Activated gamma-delta T cell treated with Interleukin-2 at 50 U/mL for 16 hours (primary cell): ENCODE data around the gene LAMB2.
A peak's percentile ranks its signal among the peaks of the same experiment; 100 is the strongest.

Experiments
- DNase-seq: peaks from one replicate; pipeline ENCODE4 v3.0.0-alpha.2; 2020

LAMB2 gene

GRCh38 chr3:49161197-49161596, 28.3 kb upstream of the LAMB2 start:
- no peak for DNase-seq

DNA sequence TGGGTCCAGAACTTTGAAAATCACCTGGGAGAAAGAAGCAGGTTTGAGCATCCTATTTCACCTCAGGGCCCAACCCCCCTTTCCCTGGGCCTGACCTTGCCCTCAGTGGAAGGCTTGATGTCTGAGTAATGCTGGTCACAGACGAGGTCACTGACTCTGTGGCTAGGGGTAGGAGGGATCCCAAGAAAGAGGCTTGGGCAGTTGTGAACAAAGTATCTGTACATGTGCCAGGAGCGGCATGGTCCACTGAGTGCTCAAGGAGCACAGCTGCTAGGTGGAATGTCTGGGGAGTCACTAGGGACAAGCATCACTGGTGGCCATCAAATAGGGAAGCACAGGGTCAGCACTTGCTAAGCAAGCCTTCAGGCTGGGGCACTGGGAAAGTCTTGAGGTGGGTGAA, 25.9 kb upstream of the LAMB2 start:
- no peak for DNase-seq

DNA sequence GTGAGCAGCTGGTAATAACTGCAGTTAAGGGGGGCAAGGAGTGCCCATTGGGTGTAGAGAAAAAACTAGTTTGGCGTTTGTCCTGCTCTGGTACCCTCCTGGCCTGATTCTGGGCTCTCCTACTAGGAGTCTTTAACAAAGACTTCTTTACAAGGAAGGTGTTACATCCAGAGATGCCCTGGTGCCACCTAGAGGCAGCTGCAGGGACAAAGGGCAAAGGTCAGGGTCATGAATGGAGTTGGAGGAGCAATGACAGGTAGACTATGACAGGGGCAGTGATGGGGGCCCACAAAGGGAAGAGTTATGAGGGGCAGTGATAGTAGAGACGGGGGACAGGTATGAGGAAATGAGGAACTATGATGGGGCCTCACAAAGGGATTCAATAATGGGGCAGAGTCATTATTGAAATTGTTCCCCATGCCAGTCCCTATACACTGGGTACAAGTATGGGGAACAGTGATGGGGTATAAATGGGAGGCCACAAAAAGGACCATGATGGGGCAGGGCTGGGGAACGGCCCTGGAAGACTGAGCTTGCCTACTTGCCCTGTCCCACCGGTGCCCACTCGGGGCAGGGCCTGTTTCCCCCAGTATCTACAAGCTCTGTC, 25.4 kb upstream of the LAMB2 start:
- peak; percentile 57 for DNase-seq

GRCh38 chr3:49157289-49157688, 24.4 kb upstream of the LAMB2 start:
- DNase-seq = no peak

DNA sequence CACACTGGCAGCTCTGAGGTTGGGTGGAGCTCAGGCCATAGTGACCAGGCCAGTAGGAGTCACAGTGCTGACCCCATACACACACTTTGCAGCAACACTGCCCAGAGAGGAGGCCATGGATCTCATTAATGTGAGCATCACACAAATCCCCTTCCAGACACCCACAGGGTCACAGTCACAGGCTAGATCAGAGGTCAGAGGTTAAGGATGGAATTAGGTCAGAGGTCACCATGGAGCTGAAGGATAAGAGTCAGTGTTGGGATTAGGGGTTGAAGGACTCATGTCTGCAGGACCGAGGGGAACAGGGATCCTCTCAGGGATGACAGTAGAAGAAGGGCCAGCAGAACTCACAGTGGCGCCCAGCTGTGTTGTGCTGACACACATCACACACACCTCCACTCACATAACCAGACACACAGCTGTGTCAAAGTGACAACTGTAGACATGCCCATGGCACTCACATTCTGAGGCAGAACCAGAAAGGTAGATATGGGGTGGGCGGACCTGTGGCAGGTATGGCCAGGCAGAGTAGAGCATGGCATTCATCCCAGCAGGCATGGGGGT, 20.6 kb upstream of the LAMB2 start:
- no peak for DNase-seq

DNA sequence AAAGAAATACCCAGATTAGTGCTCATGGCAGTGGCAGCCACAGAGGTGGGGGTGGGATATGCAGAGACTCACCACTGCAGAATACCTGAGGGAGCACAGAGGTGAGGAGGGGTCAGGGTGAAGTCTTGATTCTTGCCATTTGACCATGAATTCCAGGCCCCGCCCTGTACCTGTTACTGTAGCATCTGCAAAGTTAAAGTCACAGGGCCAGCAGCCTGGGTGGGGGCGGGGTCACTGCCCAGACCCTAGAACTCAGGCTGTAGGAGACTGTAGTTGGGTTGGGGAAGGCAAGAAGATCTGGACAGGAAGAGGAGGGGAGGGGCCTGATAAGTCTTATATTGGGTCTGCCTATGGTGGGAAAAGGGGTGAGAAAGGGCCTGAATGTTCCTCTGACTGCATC, 18.8 kb upstream of the LAMB2 start:
- DNase-seq = no peak

DNA sequence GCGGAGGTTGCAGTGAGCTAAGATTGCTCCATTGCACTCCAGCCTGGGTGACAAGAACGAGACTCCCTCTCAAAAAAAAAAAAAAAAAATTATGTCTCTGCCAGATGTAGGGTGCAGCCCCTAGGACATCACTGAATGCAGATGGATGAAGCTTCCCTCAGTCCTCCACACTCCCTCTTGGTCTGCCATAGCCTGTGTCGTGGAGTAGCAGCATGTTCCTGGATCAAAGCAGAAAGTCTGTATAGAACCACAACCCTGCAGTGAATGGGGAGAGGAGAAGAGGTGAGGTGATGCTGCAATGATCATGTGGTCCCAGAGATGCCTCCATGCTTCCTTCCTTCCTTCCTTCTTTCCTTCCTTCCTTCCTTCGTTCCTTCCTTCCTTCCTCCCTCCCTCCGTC, 15.3 kb upstream of the LAMB2 start:
- no peak for DNase-seq

DNA sequence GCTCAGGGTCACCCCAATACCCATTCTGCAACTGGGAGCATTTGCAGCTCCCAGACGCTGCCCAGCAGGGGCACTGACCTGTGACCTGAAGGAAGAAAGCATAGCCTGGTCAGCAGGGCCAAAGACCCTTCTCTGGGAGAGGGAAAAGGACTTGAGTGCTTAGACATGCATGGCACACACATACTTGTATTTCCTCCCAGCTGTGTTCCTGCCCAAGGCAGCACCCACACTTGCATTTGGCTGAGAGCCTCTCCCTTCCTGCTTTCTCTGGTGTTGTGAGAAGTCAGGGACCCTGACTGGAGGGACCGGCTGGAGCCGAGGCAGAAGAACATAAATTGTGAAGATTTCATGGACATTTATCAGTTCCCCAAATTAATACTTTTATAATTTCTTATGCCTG, 7.2 kb upstream of the LAMB2 start:
- no peak for DNase-seq

DNA sequence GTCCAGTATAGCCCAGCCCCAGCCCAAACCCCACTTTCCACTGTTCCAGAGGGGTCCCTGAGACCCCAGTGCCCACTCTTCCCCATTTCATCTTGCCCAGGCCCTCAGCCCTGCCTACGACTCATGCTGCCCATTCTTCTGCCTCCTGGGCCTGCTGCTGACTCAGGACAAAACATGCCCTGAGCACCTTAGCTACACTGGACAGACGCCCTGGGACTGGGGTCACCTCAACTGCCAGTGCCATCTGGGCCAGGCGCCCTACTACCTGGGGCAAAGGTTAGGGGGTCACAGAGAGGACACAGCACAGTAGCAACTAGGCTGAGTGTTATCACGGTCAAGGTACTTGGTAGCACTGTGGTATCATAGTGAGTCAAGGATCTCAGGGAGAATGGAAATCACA, 2.6 kb upstream of the LAMB2 start:
- DNase-seq = no peak

DNA sequence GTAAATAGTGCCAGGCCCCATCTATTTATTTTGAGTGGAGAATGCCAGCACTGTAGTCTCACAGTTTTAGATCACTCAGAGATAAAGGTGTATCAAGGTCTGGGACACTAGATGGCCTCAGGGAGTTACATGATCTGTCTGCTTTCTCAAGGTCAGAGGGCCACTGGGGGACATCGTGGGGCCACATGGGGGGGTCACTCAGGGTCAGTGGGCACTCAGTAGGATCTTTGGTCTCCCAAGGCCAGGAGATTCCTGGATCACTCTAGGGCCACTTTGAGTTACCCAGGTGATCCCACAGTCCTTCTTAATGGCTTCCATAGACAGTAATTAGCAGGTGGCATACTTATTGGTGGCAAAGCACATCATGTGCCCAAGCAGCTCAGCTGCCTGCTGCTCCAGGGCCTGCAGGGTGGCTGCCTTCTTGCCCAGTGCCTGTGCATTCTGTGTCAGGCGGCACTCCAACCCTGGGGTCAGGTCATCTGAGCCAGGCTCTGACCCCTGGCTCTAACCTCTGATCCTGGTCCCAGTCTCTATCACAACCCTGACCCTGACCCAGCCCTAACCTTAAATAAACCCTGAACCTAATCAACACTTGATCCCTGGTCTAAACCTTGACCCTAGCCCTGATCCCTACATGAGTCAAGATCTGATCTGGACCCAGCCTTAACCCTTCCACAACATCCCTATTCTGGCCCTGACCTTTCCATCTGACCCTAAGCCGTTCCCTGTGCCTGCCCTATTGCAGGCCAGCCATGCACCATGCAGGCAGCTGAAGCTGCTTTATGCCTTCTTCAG, 1.8 kb upstream of the LAMB2 start:
- DNase-seq = no peak

- DNase-seq = no peak
Measured at GRCh38 chr3:49133226-49133951, 539 bp upstream of the LAMB2 start.

- no peak for DNase-seq
Measured at GRCh38 chr3:49132073-49132436, 795 bp downstream of the LAMB2 start.

- DNase-seq = no peak
Measured at GRCh38 chr3:49131576-49131975, 1.3 kb downstream of the LAMB2 start.

- DNase-seq = no peak
Measured at GRCh38 chr3:49131040-49131439, 1.8 kb downstream of the LAMB2 start.

DNA sequence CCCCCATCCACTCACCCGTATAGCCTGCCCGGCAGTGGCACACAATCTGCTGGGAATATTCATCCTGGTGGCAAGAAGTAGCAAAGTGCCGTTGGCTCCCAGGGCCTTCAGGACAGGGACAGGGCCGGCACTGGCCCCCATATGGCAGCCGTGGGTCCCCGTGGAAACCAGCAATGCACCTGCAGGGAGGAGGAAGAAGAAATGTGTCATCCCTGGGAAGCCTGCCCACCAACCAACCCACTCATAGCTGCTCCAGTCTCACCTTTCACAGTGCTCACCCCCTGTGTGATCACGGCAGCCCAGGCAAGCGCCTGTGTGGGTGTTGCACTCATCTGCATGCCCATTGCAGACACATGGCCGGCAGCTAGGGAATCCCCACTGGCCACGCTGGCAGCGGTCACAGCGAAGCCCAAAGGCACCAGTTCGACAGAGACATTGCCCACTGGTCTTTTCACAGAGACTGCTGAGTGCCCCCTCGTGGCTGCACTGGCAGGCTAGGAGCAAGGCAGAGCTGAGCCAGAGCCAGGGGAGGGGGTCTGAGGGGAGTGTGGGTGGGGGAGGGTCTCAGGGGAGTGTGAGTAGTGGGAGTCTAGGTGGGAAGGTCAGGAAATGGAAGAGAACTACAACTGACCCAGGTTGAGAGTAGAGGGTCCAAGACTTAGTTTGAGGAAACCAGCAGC, 7.7 kb downstream of the LAMB2 start:
- no peak for DNase-seq

GRCh38 chr3:49124203-49124602, 8.6 kb downstream of the LAMB2 start:
- DNase-seq = no peak

DNA sequence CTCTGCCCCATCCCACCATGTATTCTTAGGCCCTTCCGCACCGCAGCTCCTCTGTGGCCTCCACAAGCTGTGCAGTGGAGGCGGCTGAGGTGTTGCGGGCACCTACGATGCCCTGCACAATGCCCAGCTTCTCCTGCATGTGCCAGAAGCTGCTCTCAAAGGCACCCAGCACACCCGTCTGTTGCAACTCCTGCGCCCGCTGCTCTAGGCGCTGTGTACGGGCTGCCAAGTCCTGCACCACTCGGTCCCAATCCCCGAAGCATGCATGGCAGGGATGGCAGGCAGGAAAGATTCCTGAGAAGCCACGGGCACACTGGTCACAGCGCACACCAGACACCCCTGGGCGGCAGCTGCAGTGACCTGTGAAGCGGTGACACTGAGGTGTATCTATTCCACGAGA, 9.2 kb downstream of the LAMB2 start:
- DNase-seq = no peak

GRCh38 chr3:49122886-49123545, 9.8 kb downstream of the LAMB2 start:
- DNase-seq = no peak

DNA sequence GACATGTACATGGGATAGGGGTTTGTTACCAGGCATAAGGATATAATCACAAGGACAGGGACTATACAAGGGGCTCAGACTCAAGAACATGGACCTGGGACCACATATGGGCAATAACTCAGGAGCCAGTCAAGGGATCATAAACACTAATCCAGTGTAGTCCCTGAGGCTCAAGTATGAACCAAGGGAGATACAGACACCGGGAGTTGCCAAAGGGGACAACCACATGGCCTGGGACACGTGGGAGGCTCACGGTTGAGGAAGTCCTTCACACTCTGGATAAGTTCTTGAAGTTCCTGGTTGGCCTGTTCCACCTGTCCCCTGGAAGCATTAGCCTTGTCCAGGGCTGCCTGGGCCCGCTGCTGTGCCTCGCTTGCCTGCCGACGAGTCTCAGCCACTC, 10.4 kb downstream of the LAMB2 start:
- DNase-seq = no peak

GRCh38 chr3:49122022-49122421, 10.8 kb downstream of the LAMB2 start:
- DNase-seq = no peak

DNA sequence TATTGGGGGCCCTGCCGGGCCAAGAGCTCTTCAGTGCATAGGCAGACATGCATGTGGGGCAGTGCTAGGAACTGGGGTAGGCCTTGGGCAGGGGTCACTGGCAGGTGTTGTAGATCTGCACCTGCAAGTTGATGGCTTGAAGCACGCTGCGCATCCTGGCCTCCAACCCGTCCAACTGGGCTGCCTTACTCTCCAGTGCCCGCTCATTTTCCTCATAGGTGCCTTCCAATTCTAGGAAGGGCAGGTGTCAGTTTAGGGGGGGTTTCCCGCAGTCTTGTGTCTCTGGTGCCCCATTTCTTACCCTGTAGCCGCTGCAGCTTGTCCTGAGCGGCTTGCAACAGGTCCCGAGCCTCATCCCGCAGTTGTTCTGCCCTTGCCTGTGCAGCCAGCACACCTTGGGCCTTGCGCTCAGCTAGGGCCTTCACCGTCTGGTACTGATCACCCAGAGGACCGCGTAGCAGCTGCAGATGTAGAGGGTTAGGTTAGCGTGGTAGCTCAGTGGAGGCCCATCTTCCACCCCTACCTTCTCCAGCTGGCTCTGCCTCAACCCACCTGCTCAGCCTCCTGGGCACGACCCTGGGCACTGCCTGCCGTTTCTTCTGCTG, 11.6 kb downstream of the LAMB2 start:
- no peak for DNase-seq

GRCh38 chr3:49120438-49121131, 12.3 kb downstream of the LAMB2 start, which contains the start of gene USP19:
USP19 (minus strand) TSS chr3:49120823; CDS start chr3:49119145, 1,678 bp downstream.
- DNase-seq = peak; percentile 92
